ENCODE measurements around the gene CFAP251.

CFAP251 gene

DNA sequence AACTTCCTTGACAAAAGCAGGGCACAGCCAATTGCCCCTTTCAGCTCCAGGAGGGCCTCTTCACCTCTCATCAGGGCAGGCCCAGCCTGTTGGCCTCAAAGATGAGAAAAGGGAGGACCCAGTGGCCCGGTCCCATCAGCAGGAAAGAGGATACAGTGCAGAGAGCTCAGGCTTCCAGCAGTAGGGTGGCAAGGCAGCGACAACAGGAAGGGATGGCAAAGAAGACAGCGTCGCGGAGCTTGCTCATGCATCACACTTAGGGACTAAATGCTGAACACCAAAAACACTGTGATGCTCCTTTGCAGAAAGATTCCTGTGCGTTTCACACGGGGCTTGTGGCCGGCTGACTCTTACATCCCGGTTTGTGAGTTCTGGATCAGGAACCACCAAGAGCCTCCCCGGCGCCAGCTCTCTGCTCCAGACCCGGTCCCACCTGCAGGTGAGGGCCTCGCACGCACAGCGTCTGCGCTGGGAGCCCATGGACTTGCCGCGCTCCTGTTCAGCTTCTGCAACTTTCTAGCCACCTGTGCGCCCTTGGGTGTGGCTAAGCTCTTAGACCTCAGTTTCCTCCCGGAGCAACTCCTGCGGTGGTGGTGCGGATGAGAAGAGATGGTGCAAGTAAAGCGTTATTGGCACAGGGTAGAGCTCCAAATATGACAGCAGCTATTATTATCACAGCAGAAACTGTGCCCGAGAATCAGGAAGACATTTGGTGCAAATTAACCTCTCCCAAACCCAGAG lies 88.0 kb downstream of the CFAP251 start:
- ChIA-PET CTCF (no interaction called here), POLR2A (no interaction called here)
- H3K4me3 ChIP-seq (ENCODE audit: low read depth, low read length), result no peak overlapping the region
- DNase-seq (ENCODE audit: low read depth, low spot score), result no peak
- TF ChIP-seq, protein P1, sequence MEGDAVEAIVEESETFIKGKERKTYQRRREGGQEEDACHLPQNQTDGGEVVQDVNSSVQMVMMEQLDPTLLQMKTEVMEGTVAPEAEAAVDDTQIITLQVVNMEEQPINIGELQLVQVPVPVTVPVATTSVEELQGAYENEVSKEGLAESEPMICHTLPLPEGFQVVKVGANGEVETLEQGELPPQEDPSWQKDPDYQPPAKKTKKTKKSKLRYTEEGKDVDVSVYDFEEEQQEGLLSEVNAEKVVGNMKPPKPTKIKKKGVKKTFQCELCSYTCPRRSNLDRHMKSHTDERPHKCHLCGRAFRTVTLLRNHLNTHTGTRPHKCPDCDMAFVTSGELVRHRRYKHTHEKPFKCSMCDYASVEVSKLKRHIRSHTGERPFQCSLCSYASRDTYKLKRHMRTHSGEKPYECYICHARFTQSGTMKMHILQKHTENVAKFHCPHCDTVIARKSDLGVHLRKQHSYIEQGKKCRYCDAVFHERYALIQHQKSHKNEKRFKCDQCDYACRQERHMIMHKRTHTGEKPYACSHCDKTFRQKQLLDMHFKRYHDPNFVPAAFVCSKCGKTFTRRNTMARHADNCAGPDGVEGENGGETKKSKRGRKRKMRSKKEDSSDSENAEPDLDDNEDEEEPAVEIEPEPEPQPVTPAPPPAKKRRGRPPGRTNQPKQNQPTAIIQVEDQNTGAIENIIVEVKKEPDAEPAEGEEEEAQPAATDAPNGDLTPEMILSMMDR (IDR thresholded peaks at IDR 0.05; ENCODE audit: insufficient read depth, low read length, missing control alignments), result no peak

DNA sequence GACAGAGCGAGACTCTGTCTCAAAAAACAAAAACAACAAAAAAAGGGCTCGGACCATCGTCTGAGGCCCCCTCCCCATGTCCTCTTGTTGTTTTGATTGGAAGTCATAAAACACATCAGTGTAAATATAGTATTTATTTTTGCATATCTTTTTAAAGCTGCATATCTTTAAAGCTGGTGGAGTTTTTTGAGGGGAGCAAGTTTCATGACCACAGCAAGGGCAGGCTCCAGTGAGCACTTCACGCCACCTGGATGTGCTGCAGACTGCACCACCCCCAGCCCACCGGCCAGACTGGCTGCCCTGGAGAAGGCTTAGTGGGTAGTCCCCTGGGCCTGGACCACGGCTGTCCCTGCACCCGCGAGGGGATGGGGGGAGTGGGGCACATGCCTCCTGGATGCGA lies 91.3 kb downstream of the CFAP251 start:
- CTCF ChIA-PET, result no interaction called here
- POLR2A ChIA-PET, result no interaction called here
- no peak for DNase-seq (ENCODE audit: low read depth, low spot score)
- H3K4me3 ChIP-seq (ENCODE audit: low read depth, low read length), result no peak overlapping the region
- TF ChIP-seq, protein P1 (IDR thresholded peaks at IDR 0.05; ENCODE audit: insufficient read depth, low read length, missing control alignments), result no peak

DNA sequence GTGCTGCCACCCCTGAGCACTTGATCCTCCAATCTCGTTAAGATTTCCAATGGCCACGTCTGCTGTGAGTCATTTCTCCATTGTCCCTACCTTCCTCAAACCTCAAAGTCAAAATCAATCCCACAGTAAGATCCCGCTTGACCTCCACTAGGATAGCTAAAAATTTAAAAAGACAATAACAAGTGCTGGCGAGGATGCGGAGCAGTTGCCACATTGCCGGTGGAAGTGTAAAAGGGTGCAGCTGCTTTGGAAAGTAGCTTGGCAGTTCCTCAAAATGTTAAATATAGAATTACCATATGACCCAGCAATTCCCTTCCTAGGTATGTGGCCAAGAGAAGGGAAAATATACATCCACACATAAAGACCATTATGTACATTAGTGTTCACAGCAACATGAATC lies 93.8 kb downstream of the CFAP251 start:
- ChIA-PET CTCF (interaction anchor here (0.8 to 0.9 kb wide), 2 partner anchors 9 to 217 kb away, joined by 3 read pairs; no protein-coding TSS in a partner anchor), POLR2A (no interaction called here)
- H3K4me3 ChIP-seq (ENCODE audit: low read depth, low read length), result no peak overlapping the region
- no peak for DNase-seq (ENCODE audit: low read depth, low spot score)
- TF ChIP-seq, protein P1 (IDR thresholded peaks at IDR 0.05; ENCODE audit: insufficient read depth, low read length, missing control alignments), result no peak

DNA sequence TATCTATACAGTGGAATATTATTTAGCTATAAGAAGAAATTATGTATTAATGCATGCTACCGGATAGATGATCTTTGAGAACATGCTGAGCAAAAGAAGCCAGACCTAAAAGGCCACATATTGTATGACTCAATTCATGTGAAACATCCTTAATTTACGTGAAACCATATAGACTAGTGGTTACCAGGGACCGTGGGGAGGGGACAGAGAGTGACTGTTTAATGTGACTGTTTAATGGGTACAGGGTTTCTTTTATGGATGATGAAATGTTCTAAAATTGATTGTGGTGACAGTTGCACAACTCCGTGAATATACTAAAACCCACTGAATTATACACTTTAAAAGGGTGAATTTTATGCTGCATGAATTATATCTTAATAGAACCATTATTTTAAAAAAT lies 94.7 kb downstream of the CFAP251 start:
- TF ChIP-seq, protein P1 (IDR thresholded peaks at IDR 0.05; ENCODE audit: insufficient read depth, low read length, missing control alignments), result no peak
- no peak overlapping the region for H3K4me3 ChIP-seq (ENCODE audit: low read depth, low read length)

DNA sequence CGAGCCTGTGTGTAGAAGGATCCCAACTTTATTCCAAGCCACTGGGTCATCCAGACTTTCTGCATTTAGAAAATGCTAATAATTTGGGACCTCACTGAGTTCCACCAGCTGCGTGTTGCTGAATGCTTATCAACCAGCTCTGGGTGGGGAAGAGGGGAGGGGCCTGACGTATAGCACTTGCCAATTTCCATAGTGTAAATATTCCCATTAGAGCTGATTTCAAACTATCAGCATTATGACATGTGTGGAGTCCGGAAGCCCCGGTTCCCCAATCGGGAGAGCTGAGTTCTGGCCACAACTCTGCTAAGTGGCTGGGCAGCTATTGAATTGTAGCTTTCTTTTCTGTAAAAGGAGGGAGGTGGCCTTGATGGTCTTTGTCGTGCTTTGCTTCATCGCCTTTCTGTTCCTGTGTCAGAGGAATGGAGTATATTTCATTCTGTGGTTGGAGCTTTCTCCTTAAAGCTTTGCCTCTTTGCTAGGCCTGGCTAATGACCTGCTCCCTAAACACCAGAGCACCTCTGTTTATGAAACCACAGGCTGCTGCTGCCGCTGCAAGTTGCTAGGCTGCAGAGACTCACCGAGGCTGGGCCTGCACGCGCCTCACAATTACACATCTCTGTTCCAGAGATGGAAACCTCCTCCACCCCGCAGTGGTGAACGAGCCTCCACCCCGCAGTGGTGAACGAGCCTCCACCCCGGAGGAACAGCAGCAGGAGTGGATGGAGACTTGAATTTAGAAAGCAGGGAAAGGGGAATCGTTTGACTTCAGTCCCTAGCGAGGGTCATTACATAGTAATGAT lies 95.6 kb downstream of the CFAP251 start:
- CTCF ChIA-PET, result interaction anchor here (1.0 kb wide), 2 partner anchors 10 to 40 kb away, joined by 3 read pairs; no protein-coding TSS in a partner anchor
- POLR2A ChIA-PET, result no interaction called here
- no peak overlapping the region for H3K4me3 ChIP-seq (ENCODE audit: low read depth, low read length)
- DNase-seq (ENCODE audit: low read depth, low spot score), result no peak
- TF ChIP-seq, protein P1 (IDR thresholded peaks at IDR 0.05; ENCODE audit: insufficient read depth, low read length, missing control alignments), result no peak

More for the DNA sequence above, 94.7 kb downstream of the CFAP251 start:
- ChIA-PET POLR2A (no interaction called here), CTCF (interaction anchor here (1.0 kb wide), 2 partner anchors 11 to 41 kb away, joined by 3 read pairs; no protein-coding TSS in a partner anchor)
- no peak for DNase-seq (ENCODE audit: low read depth, low spot score)

DNA sequence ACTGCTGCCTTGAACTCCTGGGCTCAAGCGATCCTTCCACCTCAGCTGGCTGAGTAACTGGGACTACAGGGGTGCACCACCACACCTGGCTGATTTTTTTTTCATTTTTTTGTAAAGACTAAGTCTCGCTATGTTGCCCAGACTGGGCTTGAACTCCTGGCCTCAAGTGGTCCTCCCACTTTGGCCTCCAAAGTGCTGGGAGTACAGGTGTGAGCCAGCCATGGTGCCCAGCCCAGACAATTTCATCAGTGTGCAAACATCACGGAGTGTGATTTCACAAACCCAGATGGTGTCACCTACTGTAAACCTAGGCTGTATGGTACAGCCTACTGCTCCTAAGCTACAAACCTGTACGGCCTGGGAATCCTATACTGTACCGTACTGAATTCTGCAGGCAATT lies 96.4 kb downstream of the CFAP251 start:
- CTCF ChIA-PET, result no interaction called here
- TF ChIP-seq, protein P1 (IDR thresholded peaks at IDR 0.05; ENCODE audit: insufficient read depth, low read length, missing control alignments), result no peak
- no peak overlapping the region for H3K4me3 ChIP-seq (ENCODE audit: low read depth, low read length)
- POLR2A ChIA-PET, result no interaction called here
- DNase-seq (ENCODE audit: low read depth, low spot score), result no peak
